Hepatocyte (in vitro differentiated cells): ENCODE data around the gene LRIT1. TPM values are rescaled to one million over a fixed set of nuclear protein-coding genes. Genes with fewer than 3 reads are reported as not detected.

Source experiments
- DNase-seq: peaks from one replicate; pipeline ENCODE4 v3.0.0-alpha.2; 2016; ENCODE audit warnings: low spot score
- H2AFZ ChIP-seq: fragments of 200-600 bp; sonication (generic); 2 replicates; pipeline ENCODE4 v1.6.0; 2016; ENCODE audit warnings: antibody characterized with exemption, mild to moderate bottlenecking
- H3K27ac ChIP-seq: fragments of 200-600 bp; sonication (generic); 2 replicates; pipeline ENCODE4 v1.5.1; 2016; ENCODE audit warnings: mild to moderate bottlenecking
- H3K27me3 ChIP-seq: fragments of 200-600 bp; sonication (generic); 2 replicates; pipeline ENCODE4 v1.6.1; 2016
- H3K36me3 ChIP-seq: fragments of 200-600 bp; sonication (generic); replicated peaks from 2 replicates; pipeline ENCODE4 v1.5.1; 2016; ENCODE audit warnings: low read depth; ENCODE audit not compliant: insufficient read depth
- H3K4me1 ChIP-seq: fragments of 200-600 bp; sonication (generic); 2 replicates; pipeline ENCODE4 v1.5.1; 2016; ENCODE audit warnings: mild to moderate bottlenecking, moderate library complexity; ENCODE audit not compliant: insufficient read depth
- H3K4me2 ChIP-seq: fragments of 200-600 bp; sonication (generic); 2 replicates; pipeline ENCODE4 v1.6.0; 2016
- H3K4me3 ChIP-seq: fragments of 200-600 bp; sonication (generic); 2 replicates; pipeline ENCODE4 v1.5.1; 2016; ENCODE audit warnings: mild to moderate bottlenecking
- H3K79me2 ChIP-seq: fragments of 200-600 bp; sonication (generic); 2 replicates; pipeline ENCODE4 v1.6.0; 2017; ENCODE audit warnings: mild to moderate bottlenecking
- H3K9me2 ChIP-seq: fragments of 200-600 bp; sonication (generic); replicated peaks from 2 replicates; pipeline ENCODE4 v1.6.0; 2017; ENCODE audit warnings: mild to moderate bottlenecking; ENCODE audit not compliant: insufficient read depth
- H3K9me3 ChIP-seq: fragments of 200-600 bp; sonication (generic); 2 replicates; pipeline ENCODE4 v1.5.1; 2016; ENCODE audit warnings: low read depth, mild to moderate bottlenecking
- H4K20me1 ChIP-seq: fragments of 200-600 bp; sonication (generic); 2 replicates; pipeline ENCODE4 v1.6.0; 2016; ENCODE audit warnings: mild to moderate bottlenecking; ENCODE audit not compliant: insufficient read depth, poor library complexity, severe bottlenecking
- CTCF ChIP-seq: fragments of 200-600 bp; sonication (generic); IDR thresholded peaks from 2 replicates; pipeline ENCODE4 v1.5.1; 2016; ENCODE audit warnings: antibody characterized with exemption, mild to moderate bottlenecking; ENCODE audit not compliant: poor library complexity
- EZH2 ChIP-seq: fragments of 200-600 bp; sonication (generic); IDR thresholded peaks from 2 replicates; pipeline ENCODE4 v1.6.1; 2016; ENCODE audit warnings: antibody characterized with exemption, mild to moderate bottlenecking, borderline replicate concordance
- EZH2phosphoT487 ChIP-seq: fragments of 200-600 bp; sonication (generic); IDR thresholded peaks from one replicate; pipeline ENCODE4 v1.6.1; 2018; ENCODE audit warnings: antibody characterized with exemption, mild to moderate bottlenecking, low read depth, moderate library complexity; ENCODE audit not compliant: unreplicated experiment, severe bottlenecking
- WGBS: methylation state at CpG from one replicate; pipeline ENCODE4 v1.1.6; 2016; ENCODE audit warnings: low lambda C conversion rate; ENCODE audit errors: missing lambda C conversion rate; 5-methylcytosine and 5-hydroxymethylcytosine counted together
- polyA plus RNA-seq: library from polyadenylated mRNA; unstranded; fragments of >200 nt; fragmentation: Nextera tagmentation; extraction: Ambion mirVana; gene quantifications from 2 replicates; pipeline ENCODE4 v1.2.1, GENCODE V29; 2016
- total RNA-seq: library from RNA; depleted of rRNA; stranded (reverse); fragments of >200 nt; gene quantifications from 2 replicates; pipeline ENCODE4 v1.2.3, GENCODE V29; 2014

The LRIT1 gene
- total and polyA plus RNA-seq, 2 experiments from 2014 or later, result not detected

GRCh38 chr10:84265418-84265817 is 24.1 kb upstream of the LRIT1 start:
- Histone ChIP-seq H3K4me1 (no peaks in the 10 kb centered on the region), H3K9me2 (no peaks in the 10 kb centered on the region), H2AFZ (no peak overlapping the region), H3K79me2 (no peaks in the 10 kb centered on the region), H3K27ac (no peak overlapping the region), H3K9me3 (no peaks in the 10 kb centered on the region), H4K20me1 (no peaks in the 10 kb centered on the region), H3K27me3 (peaks cover 20% of the 10 kb centered on the region), H3K36me3 (no peaks in the 10 kb centered on the region), H3K4me3 (no peak overlapping the region), H3K4me2 (no peak overlapping the region)
- no peak for DNase-seq
- WGBS, result 91% methylated on average over 4 of the region's 4 CpGs
- TF ChIP-seq EZH2, result no peak
- no peak for TF ChIP-seq EZH2phosphoT487
- no peak for TF ChIP-seq CTCF

- Histone ChIP-seq H2AFZ (no peak overlapping the region), H3K4me2 (no peak overlapping the region)
Observed at GRCh38 chr10:84264611-84265141, 23.3 kb upstream of the LRIT1 start.

GRCh38 chr10:84263716-84264115 is 22.4 kb upstream of the LRIT1 start:
- H3K79me2 ChIP-seq, result no peaks in the 10 kb centered on the region
- TF ChIP-seq EZH2, result no peak
- no peak for TF ChIP-seq CTCF
- TF ChIP-seq EZH2phosphoT487, result no peak
- H3K4me2 ChIP-seq, result no peak overlapping the region
- no peaks in the 10 kb centered on the region for H3K9me3 ChIP-seq
- no peak for DNase-seq
- WGBS, result 83% methylated on average over 5 of the region's 5 CpGs
- H3K4me3 ChIP-seq, result no peak overlapping the region
- H3K9me2 ChIP-seq, result no peaks in the 10 kb centered on the region
- no peaks in the 10 kb centered on the region for H3K36me3 ChIP-seq
- no peak overlapping the region for H3K27ac ChIP-seq
- H4K20me1 ChIP-seq, result no peaks in the 10 kb centered on the region
- H2AFZ ChIP-seq, result no peak overlapping the region
- no peaks in the 10 kb centered on the region for H3K4me1 ChIP-seq
- peaks cover 15% of the 10 kb centered on the region for H3K27me3 ChIP-seq

More at GRCh38 chr10:84264611-84265141, 23.3 kb upstream of the LRIT1 start:
- Histone ChIP-seq H3K9me3 (no peaks in the 10 kb centered on the region), H3K36me3 (no peaks in the 10 kb centered on the region), H3K79me2 (no peaks in the 10 kb centered on the region), H3K4me1 (no peaks in the 10 kb centered on the region), H3K4me3 (no peak overlapping the region), H3K27ac (no peak overlapping the region), H3K27me3 (peaks cover 20% of the 10 kb centered on the region), H3K9me2 (no peaks in the 10 kb centered on the region), H4K20me1 (no peaks in the 10 kb centered on the region)
- WGBS, result 9% methylated on average over 11 of the region's 11 CpGs
- peak; percentile 95 for TF ChIP-seq CTCF
- TF ChIP-seq EZH2, result no peak
- DNase-seq, result peak; percentile 82
